Activated T-cell treated with anti-CD3 and anti-CD28 coated beads, Interleukin-2, amount 50 U/mL, for 4 hours (primary cell): ENCODE results near the gene SOX1. TPM values are rescaled to one million over a fixed set of nuclear protein-coding genes. Genes with fewer than 3 reads are reported as not detected.

Experiments used
- ATAC-seq, 2 donors: fragments of 200-7000 bp; cut with Tn5 transposase; one replicate each; pipeline ENCODE4 v1.10.0; 2021
- DNase-seq: peaks from one replicate; pipeline ENCODE4 v3.0.0-alpha.2; 2020
- H3K27me3 Mint-ChIP-seq: one replicate; pipeline ENCODE4 v1.8.0; 2021; ENCODE audit warnings: low read depth, mixed read lengths
- H3K36me3 Mint-ChIP-seq: one replicate; pipeline ENCODE4 v1.8.0; 2022; ENCODE audit warnings: mixed read lengths; ENCODE audit not compliant: insufficient read depth
- H3K4me1 Mint-ChIP-seq: one replicate; pipeline ENCODE4 v1.8.0; 2021; ENCODE audit warnings: low read depth, mixed read lengths
- H3K4me3 Mint-ChIP-seq: one replicate; pipeline ENCODE4 v1.8.0; 2021; ENCODE audit warnings: mild to moderate bottlenecking, moderate library complexity, mixed read lengths
- H3K9me3 Mint-ChIP-seq: one replicate; pipeline ENCODE4 v1.8.0; 2021; ENCODE audit warnings: mixed read lengths
- total RNA-seq, 3 donors: library from RNA; stranded (reverse); gene quantifications; one replicate each; pipeline ENCODE4 v1.2.1, GENCODE V29; 2021

SOX1 gene
- total RNA-seq, 3 donors from 2014 or later, result 0.10 to 0.16 TPM; not detected in 1

- H3K9me3 Mint-ChIP-seq, result no peaks in the 10 kb centered on the region
- no peaks in the 10 kb centered on the region for H3K36me3 Mint-ChIP-seq
- H3K4me1 Mint-ChIP-seq, result peaks cover 9% of the 10 kb centered on the region
- H3K27me3 Mint-ChIP-seq, result peaks cover 68% of the 10 kb centered on the region
- DNase-seq, result no peak
- no peak for ATAC-seq
- no peak overlapping the region for H3K4me3 Mint-ChIP-seq
These were observed 4.1 kb upstream of the SOX1 start for GRCh38 chr13:112062571-112063570.

DNA sequence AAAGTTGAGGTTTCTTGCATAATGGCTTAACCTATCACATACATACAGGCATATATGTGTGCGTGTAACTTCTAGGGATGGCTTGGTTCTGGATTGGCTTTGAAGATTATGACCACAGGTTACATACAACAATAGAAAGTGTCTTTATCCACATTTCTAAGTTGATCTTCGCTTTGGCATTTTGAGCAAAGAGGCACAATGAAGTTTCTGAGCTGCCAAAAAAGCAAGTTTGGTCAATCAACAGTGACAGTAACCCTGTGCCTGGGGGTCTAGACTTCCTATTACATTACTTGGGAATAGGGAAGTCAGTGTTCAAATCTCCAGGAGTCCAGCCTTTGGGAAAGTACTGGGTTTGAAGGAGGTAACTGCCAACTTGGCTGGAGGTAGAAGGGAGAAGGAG lies 3.1 kb upstream of the SOX1 start:
- Mint-ChIP-seq H3K4me3 (no peak overlapping the region), H3K27me3 (peaks cover 59% of the 10 kb centered on the region), H3K9me3 (no peaks in the 10 kb centered on the region), H3K4me1 (peaks cover 9% of the 10 kb centered on the region), H3K36me3 (no peaks in the 10 kb centered on the region)
- ATAC-seq, result no peak
- no peak for DNase-seq

DNA sequence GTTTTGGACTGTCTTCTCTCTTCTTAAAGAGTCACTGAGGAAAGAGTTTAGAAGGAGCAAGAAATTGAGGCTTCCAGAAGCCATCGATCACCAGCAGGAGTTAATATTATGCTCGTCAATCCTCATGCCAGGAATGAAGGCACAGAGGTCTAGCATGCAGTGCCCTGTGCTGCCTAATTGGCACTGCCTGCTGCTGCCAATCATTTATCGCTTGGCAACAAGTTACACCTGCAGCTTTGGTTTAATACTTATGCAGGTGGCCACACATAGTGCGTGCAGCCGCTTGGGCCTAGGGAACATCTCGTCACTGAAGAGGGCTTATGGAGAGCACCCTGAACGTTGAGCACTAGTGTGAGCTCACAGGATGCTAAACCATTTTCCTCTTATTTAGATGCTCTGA lies 2.7 kb upstream of the SOX1 start:
- no peak for ATAC-seq
- peaks cover 1% of the 10 kb centered on the region for H3K9me3 Mint-ChIP-seq
- peaks cover 9% of the 10 kb centered on the region for H3K4me1 Mint-ChIP-seq
- no peaks in the 10 kb centered on the region for H3K36me3 Mint-ChIP-seq
- H3K4me3 Mint-ChIP-seq, result no peak overlapping the region
- peaks cover 59% of the 10 kb centered on the region for H3K27me3 Mint-ChIP-seq
- DNase-seq, result no peak

DNA sequence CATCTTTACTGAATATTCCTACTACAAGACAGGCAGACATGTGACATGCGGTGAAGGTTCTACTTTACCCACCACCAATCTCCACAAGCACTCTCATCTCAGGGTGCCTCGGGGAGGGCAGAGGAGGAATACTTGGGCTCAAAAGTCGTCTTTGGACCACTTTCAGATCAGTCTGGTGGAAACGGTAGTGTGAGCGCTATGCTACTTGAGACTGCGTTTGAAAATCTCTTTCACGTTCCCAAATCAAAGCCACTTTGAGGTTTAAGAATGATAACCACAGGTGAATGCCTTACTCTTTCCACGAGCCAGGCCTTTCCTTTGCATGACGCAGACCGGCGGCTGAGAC lies 1.5 kb upstream of the SOX1 start:
- no peak for ATAC-seq
- DNase-seq, result no peak
- Mint-ChIP-seq H3K4me1 (peaks cover 11% of the 10 kb centered on the region), H3K27me3 (peaks cover 58% of the 10 kb centered on the region), H3K4me3 (no peak overlapping the region), H3K9me3 (peaks cover 11% of the 10 kb centered on the region), H3K36me3 (no peaks in the 10 kb centered on the region)

GRCh38 chr13:112065867-112066623 lies 904 bp upstream of the SOX1 start:
- peaks cover 60% of the 10 kb centered on the region for H3K27me3 Mint-ChIP-seq
- peaks cover 11% of the 10 kb centered on the region for H3K4me1 Mint-ChIP-seq
- ATAC-seq, result peak; percentile 29 to 35
- no peaks in the 10 kb centered on the region for H3K36me3 Mint-ChIP-seq
- DNase-seq, result no peak
- H3K9me3 Mint-ChIP-seq, result peaks cover 11% of the 10 kb centered on the region
- peak overlapping the region; percentile 64 for H3K4me3 Mint-ChIP-seq

GRCh38 chr13:112066624-112067004 lies 335 bp upstream of the SOX1 start:
- Mint-ChIP-seq H3K36me3 (no peaks in the 10 kb centered on the region), H3K27me3 (peaks cover 64% of the 10 kb centered on the region), H3K4me3 (no peak overlapping the region), H3K9me3 (peaks cover 11% of the 10 kb centered on the region), H3K4me1 (peaks cover 11% of the 10 kb centered on the region)
- ATAC-seq, result peak; percentile 84 to 90
- peak; percentile 56 for DNase-seq

DNA sequence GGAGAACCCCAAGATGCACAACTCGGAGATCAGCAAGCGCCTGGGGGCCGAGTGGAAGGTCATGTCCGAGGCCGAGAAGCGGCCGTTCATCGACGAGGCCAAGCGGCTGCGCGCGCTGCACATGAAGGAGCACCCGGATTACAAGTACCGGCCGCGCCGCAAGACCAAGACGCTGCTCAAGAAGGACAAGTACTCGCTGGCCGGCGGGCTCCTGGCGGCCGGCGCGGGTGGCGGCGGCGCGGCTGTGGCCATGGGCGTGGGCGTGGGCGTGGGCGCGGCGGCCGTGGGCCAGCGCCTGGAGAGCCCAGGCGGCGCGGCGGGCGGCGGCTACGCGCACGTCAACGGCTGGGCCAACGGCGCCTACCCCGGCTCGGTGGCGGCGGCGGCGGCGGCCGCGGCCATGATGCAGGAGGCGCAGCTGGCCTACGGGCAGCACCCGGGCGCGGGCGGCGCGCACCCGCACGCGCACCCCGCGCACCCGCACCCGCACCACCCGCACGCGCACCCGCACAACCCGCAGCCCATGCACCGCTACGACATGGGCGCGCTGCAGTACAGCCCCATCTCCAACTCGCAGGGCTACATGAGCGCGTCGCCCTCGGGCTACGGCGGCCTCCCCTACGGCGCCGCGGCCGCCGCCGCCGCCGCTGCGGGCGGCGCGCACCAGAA lies 1.1 kb downstream of the SOX1 start:
- peaks cover 11% of the 10 kb centered on the region for H3K4me1 Mint-ChIP-seq
- peaks cover 58% of the 10 kb centered on the region for H3K27me3 Mint-ChIP-seq
- no peaks in the 10 kb centered on the region for H3K36me3 Mint-ChIP-seq
- peaks cover 11% of the 10 kb centered on the region for H3K9me3 Mint-ChIP-seq
- ATAC-seq, result no peak
- no peak for DNase-seq
- H3K4me3 Mint-ChIP-seq, result no peak overlapping the region

GRCh38 chr13:112068540-112069060 lies 1.7 kb downstream of the SOX1 start:
- ATAC-seq (no peak), DNase-seq (no peak)
- H3K36me3 Mint-ChIP-seq, result no peaks in the 10 kb centered on the region
- peaks cover 11% of the 10 kb centered on the region for H3K9me3 Mint-ChIP-seq
- peaks cover 9% of the 10 kb centered on the region for H3K4me1 Mint-ChIP-seq
- peaks cover 53% of the 10 kb centered on the region for H3K27me3 Mint-ChIP-seq
- H3K4me3 Mint-ChIP-seq, result no peak overlapping the region

GRCh38 chr13:112069061-112069844 lies 2.3 kb downstream of the SOX1 start:
- DNase-seq, result no peak
- no peak overlapping the region for H3K4me3 Mint-ChIP-seq
- H3K27me3 Mint-ChIP-seq, result peaks cover 53% of the 10 kb centered on the region
- no peaks in the 10 kb centered on the region for H3K36me3 Mint-ChIP-seq
- no peak for ATAC-seq
- peaks cover 11% of the 10 kb centered on the region for H3K9me3 Mint-ChIP-seq
- peaks cover 12% of the 10 kb centered on the region for H3K4me1 Mint-ChIP-seq

DNA sequence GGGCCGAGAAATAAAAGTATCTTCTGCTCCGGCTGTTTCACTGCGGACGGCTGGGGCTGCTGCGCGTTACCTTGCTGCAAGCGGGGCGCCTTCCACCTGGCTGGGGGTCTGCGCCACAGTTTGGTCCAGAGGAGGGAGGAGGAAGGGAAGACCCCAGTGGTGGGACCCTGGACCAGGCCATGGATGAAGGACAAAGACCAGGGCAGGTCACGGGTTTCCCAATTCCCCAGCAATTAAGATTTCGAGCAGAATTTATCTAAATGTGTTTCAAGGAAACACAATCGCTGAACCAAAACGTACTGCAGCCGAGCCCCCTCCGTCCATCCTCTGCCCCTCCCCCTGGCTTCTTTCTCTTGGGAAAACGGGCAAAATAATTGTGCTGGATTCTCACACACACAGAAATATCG lies 2.9 kb downstream of the SOX1 start:
- no peak for ATAC-seq
- Mint-ChIP-seq H3K4me3 (no peak overlapping the region), H3K4me1 (peaks cover 12% of the 10 kb centered on the region), H3K9me3 (peaks cover 11% of the 10 kb centered on the region), H3K36me3 (no peaks in the 10 kb centered on the region), H3K27me3 (peaks cover 56% of the 10 kb centered on the region)
- DNase-seq, result no peak

- H3K4me3 Mint-ChIP-seq, result no peak overlapping the region
- H3K36me3 Mint-ChIP-seq, result no peaks in the 10 kb centered on the region
These were observed 4.3 kb downstream of the SOX1 start for GRCh38 chr13:112071102-112071722.

DNA sequence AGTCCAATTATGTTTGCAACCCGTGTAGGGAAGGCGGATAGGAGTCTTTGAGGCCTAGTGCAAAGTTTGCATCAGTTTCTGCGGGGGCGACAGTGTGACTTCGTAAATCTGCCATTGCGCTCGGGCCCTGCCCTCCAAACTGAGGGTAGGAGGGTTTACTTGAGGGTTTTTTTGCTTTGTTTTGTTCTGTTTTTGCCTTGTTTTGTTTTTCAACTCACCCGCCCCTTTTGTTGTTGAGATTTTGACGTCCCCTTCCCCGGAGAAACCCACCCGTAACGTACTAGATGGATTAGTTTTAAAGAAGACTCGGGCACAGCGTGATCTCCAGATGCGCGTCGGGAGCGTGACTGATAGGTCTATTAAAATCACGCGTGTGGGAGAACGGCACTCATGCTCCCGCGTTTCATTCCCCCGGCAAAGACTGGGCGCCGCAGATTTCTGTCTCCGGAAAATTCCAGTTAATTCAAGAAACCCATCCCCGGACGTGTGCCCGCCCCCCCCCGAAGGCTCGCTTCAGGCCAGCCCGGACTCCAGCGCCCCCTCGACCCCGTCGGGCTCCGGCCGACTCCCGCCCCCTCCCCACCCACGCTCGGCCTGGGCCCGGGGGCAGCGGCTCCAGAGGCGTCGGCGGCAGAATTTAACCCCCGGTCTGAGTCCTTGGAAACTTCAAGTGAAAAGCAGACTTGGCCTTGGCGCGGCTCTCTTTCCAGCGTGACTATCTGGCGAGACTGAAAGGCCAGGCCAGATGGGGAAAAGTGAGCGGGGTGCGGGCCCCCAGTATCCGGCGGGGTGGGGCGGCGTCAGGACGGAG lies 5.0 kb downstream of the SOX1 start:
- no peak for ATAC-seq
- Mint-ChIP-seq H3K36me3 (no peaks in the 10 kb centered on the region), H3K4me3 (no peak overlapping the region), H3K4me1 (peaks cover 5% of the 10 kb centered on the region), H3K27me3 (peaks cover 60% of the 10 kb centered on the region), H3K9me3 (peaks cover 11% of the 10 kb centered on the region)
- DNase-seq, result no peak

More at GRCh38 chr13:112071102-112071722, 4.3 kb downstream of the SOX1 start:
- H3K9me3 Mint-ChIP-seq, result peaks cover 11% of the 10 kb centered on the region
- ATAC-seq (no peak), DNase-seq (no peak)
- H3K4me1 Mint-ChIP-seq, result peaks cover 5% of the 10 kb centered on the region
- H3K27me3 Mint-ChIP-seq, result peaks cover 58% of the 10 kb centered on the region
